SK-N-SH (cell line): ENCODE measurements around the gene PHF21B. TPM values are rescaled to one million over a fixed set of nuclear protein-coding genes. Genes with fewer than 3 reads are reported as not detected.

Source experiments
- CTCF ChIA-PET: fragments of 300-600, 350-600 bp; formaldehyde crosslinking; extraction: SDS; loops from one replicate; lab custom pipeline; 2021; lab: Yijun Ruan, JAX
- POLR2A ChIA-PET: fragments of 350-600 bp; sonication (Branson Sonifier 250); formaldehyde crosslinking; extraction: SDS; loops from one replicate; lab custom pipeline; 2020; ENCODE audit warnings: antibody characterized with exemption, inconsistent platforms; lab: Yijun Ruan, JAX
- DNase-seq: peaks from one replicate; pipeline ENCODE4 v3.0.0; 2012
- H2AFZ ChIP-seq: fragments of 200-600 bp; sonication (generic); 2 replicates; pipeline ENCODE4 v1.8.1; 2016; ENCODE audit warnings: antibody characterized with exemption, mild to moderate bottlenecking, low read depth
- H3F3A ChIP-seq: fragments of 200-600 bp; sonication (generic); replicated peaks from 2 replicates; pipeline ENCODE3; 2016; ENCODE audit warnings: antibody characterized with exemption, mild to moderate bottlenecking; ENCODE audit not compliant: insufficient read depth
- H3K27ac ChIP-seq, 2 experiments: fragments of 200-500 bp in 1 of 2; fragments of 200-600 bp in 1 of 2; sonication (Bioruptor generic) in 1 of 2; sonication (generic), shearing (Covaris generic) in 1 of 2; 2 replicates each; pipeline versions ENCODE4 v1.5.1 to v1.6.1; 2014 to 2016; ENCODE audit warnings: low read depth in 2 of 2, inconsistent platforms in 1 of 2, low read length in 1 of 2, mild to moderate bottlenecking in 1 of 2, mixed read lengths in 1 of 2
- H3K27me3 ChIP-seq: fragments of 200-600 bp; sonication (generic), shearing (Covaris generic); 2 replicates; pipeline ENCODE4 v1.6.1; 2016; ENCODE audit warnings: mixed run types; ENCODE audit not compliant: insufficient read depth
- H3K36me3 ChIP-seq, 2 experiments: fragments of 200-500 bp in 1 of 2; fragments of 200-600 bp in 1 of 2; sonication (Bioruptor generic) in 1 of 2; sonication (generic) in 1 of 2; replicated peaks in 1 of 2; 2 replicates each; pipeline versions ENCODE3 to v1.5.1; 2014 to 2016; ENCODE audit warnings: low read length in 1 of 2, mild to moderate bottlenecking in 1 of 2; ENCODE audit not compliant: insufficient read depth in 2 of 2, control insufficient read depth in 1 of 2
- H3K4me1 ChIP-seq, 2 experiments: fragments of 200-500 bp in 1 of 2; fragments of 200-600 bp in 1 of 2; sonication (Bioruptor generic) in 1 of 2; sonication (generic), shearing (Covaris generic) in 1 of 2; 2 replicates each; pipeline versions ENCODE4 v1.5.1 to v1.6.1; 2014 to 2016; ENCODE audit warnings: low read depth in 1 of 2, low read length in 1 of 2, mixed run types in 1 of 2; ENCODE audit not compliant: insufficient read depth in 2 of 2, control insufficient read depth in 1 of 2
- H3K4me2 ChIP-seq: fragments of 200-600 bp; sonication (generic), shearing (Covaris generic); 2 replicates; pipeline ENCODE4 v1.6.1; 2017; ENCODE audit warnings: mixed run types
- H3K4me3 ChIP-seq, 2 experiments: fragments of 200-500 bp in 1 of 2; fragments of 200-600 bp in 1 of 2; sonication (Bioruptor generic) in 1 of 2; sonication (generic), shearing (Covaris generic) in 1 of 2; 2 replicates each; pipeline versions ENCODE4 v1.5.1 to v1.8.1; 2014 to 2016; ENCODE audit warnings: low read depth in 2 of 2, inconsistent platforms in 1 of 2, low read length in 1 of 2, mild to moderate bottlenecking in 1 of 2, mixed read lengths in 1 of 2, moderate library complexity in 1 of 2
- H3K79me2 ChIP-seq: fragments of 200-600 bp; sonication (generic); 2 replicates; pipeline ENCODE4 v1.8.1; 2017; ENCODE audit warnings: mild to moderate bottlenecking; ENCODE audit not compliant: insufficient read depth
- H3K9ac ChIP-seq: fragments of 200-600 bp; sonication (generic); 2 replicates; pipeline ENCODE4 v1.6.1; 2017; ENCODE audit warnings: mixed run types
- H3K9me2 ChIP-seq: fragments of 200-600 bp; sonication (generic); 2 replicates; pipeline ENCODE4 v1.6.1; 2017; ENCODE audit warnings: mixed run types
- H3K9me3 ChIP-seq: fragments of 200-600 bp; sonication (generic); 2 replicates; pipeline ENCODE4 v1.6.1; 2017; ENCODE audit warnings: mixed run types, mild to moderate bottlenecking, moderate library complexity
- H4K20me1 ChIP-seq: fragments of 200-600 bp; sonication (generic); 2 replicates; pipeline ENCODE4 v1.6.1; 2017; ENCODE audit warnings: mild to moderate bottlenecking, mixed run types; ENCODE audit not compliant: insufficient read depth
- CHD2 ChIP-seq: fragments of 150-350 bp; IDR thresholded peaks from 2 replicates; pipeline ENCODE4 v1.6.1; 2018; ENCODE audit warnings: low read length; ENCODE audit not compliant: partially characterized antibody
- CTCF ChIP-seq: fragments of 200-600 bp; sonication (generic); IDR thresholded peaks from 2 replicates; pipeline ENCODE4 v1.6.1; 2017; ENCODE audit warnings: antibody characterized with exemption, mild to moderate bottlenecking, moderate library complexity
- EP300 ChIP-seq, 2 experiments: IDR thresholded peaks; 2 replicates each; pipeline versions ENCODE4 v1.4.0 to v1.6.1; 2012; ENCODE audit warnings: borderline replicate concordance in 1 of 2, low read depth in 1 of 2, low read length in 1 of 2
- FOXM1 ChIP-seq: IDR thresholded peaks from 2 replicates; pipeline ENCODE4 v1.4.0; 2012; ENCODE audit warnings: low read depth, mild to moderate bottlenecking
- GATA2 ChIP-seq: sonication (generic); formaldehyde crosslinking; IDR thresholded peaks from 2 replicates; pipeline ENCODE4 v1.5.0; 2020; ENCODE audit warnings: mild to moderate bottlenecking, missing genetic modification reagents
- IRF3 ChIP-seq: fragments of 150-350 bp; IDR thresholded peaks from 2 replicates; pipeline ENCODE4 v1.6.1; 2016; ENCODE audit warnings: mild to moderate bottlenecking, low read depth, low read length
- JUND ChIP-seq: IDR thresholded peaks from 2 replicates; pipeline ENCODE4 v1.4.0; 2012
- RFX5 ChIP-seq: IDR thresholded peaks from 2 replicates; pipeline ENCODE4 v1.6.1; 2012; ENCODE audit warnings: mild to moderate bottlenecking, improper control_type of control experiment, low read length
- SIN3A ChIP-seq: IDR thresholded peaks from 2 replicates; pipeline ENCODE4 v1.6.1; 2012; ENCODE audit warnings: low read depth, mild to moderate bottlenecking, low read length, moderate library complexity, borderline replicate concordance
- TEAD4 ChIP-seq: IDR thresholded peaks from 2 replicates; pipeline ENCODE4 v1.4.0; 2012; ENCODE audit warnings: mild to moderate bottlenecking, borderline replicate concordance; ENCODE audit not compliant: insufficient read depth
- ZBTB33 ChIP-seq: IDR thresholded peaks from 2 replicates; pipeline ENCODE4 v1.4.0; 2012; ENCODE audit warnings: low read depth, borderline replicate concordance
- WGBS: methylation state at CpG from one replicate; pipeline ENCODE4 v1.1.6; 2017; ENCODE audit warnings: low lambda C conversion rate; 5-methylcytosine and 5-hydroxymethylcytosine counted together
- polyA plus RNA-seq, 3 experiments: library from polyadenylated mRNA; depleted of rRNA; stranded (reverse); fragments of >200 nt; gene quantifications; 2 replicates each; pipeline ENCODE4 v1.2.3, GENCODE V29; 2012
- TF ChIP-seq, protein P1 (sequence below): IDR thresholded peaks from 2 replicates; pipeline ENCODE4 v1.6.1; 2012; ENCODE audit warnings: mild to moderate bottlenecking, low read depth, low read length, moderate library complexity
- TF ChIP-seq, protein P2 (sequence below): fragments of 150-350 bp; IDR thresholded peaks from 2 replicates; pipeline ENCODE4 v1.6.1; 2017; ENCODE audit warnings: antibody characterized with exemption, low read length, low read depth, borderline replicate concordance

PHF21B gene
- polyA plus RNA-seq, 1 of the 3 experiments (the other 2 are of a cell fraction), result 0.76 TPM

- whole genome bisulfite sequencing, result 19% methylated on average over 6 of the region's 8 CpGs
- TF ChIP-seq GATA2 (CRISPR knock-in tag) (no peak), IRF3 (no peak)
- TF ChIP-seq, all 33 proteins: peak for 0
Measured at GRCh38 chr22:45039133-45039532, 29.3 kb upstream of the PHF21B start.

DNA sequence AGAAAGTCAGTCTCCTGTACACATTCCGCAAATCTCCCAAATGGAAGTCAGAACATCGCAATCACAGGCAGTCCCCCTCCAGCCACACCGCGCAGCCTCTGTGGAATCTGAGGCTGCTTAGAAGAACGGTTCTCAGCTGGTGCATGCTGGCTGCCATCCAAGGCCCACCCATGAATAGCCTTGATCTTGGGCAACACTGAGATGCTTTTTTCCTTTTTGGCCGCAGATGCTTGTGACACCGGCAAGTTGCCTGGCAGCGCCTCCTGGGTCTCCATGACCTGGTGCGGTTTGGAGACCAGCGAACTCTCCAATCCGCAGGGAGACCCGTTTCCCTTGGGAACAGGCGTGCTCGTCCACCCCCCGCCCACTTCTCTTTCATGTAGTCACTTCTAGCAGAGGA is 26.3 kb upstream of the PHF21B start:
- H3K4me1 ChIP-seq, result no peaks in the 10 kb centered on the region
- H3K4me3 ChIP-seq, result no peak overlapping the region
- no peaks in the 10 kb centered on the region for H3K36me3 ChIP-seq
- H3K9me2 ChIP-seq, result no peaks in the 10 kb centered on the region
- H3F3A ChIP-seq, result no peaks in the 10 kb centered on the region
- no peak overlapping the region for H2AFZ ChIP-seq
- TF ChIP-seq, protein P1, sequence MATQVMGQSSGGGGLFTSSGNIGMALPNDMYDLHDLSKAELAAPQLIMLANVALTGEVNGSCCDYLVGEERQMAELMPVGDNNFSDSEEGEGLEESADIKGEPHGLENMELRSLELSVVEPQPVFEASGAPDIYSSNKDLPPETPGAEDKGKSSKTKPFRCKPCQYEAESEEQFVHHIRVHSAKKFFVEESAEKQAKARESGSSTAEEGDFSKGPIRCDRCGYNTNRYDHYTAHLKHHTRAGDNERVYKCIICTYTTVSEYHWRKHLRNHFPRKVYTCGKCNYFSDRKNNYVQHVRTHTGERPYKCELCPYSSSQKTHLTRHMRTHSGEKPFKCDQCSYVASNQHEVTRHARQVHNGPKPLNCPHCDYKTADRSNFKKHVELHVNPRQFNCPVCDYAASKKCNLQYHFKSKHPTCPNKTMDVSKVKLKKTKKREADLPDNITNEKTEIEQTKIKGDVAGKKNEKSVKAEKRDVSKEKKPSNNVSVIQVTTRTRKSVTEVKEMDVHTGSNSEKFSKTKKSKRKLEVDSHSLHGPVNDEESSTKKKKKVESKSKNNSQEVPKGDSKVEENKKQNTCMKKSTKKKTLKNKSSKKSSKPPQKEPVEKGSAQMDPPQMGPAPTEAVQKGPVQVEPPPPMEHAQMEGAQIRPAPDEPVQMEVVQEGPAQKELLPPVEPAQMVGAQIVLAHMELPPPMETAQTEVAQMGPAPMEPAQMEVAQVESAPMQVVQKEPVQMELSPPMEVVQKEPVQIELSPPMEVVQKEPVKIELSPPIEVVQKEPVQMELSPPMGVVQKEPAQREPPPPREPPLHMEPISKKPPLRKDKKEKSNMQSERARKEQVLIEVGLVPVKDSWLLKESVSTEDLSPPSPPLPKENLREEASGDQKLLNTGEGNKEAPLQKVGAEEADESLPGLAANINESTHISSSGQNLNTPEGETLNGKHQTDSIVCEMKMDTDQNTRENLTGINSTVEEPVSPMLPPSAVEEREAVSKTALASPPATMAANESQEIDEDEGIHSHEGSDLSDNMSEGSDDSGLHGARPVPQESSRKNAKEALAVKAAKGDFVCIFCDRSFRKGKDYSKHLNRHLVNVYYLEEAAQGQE, result no peak
- no peak for TF ChIP-seq RFX5
- TF ChIP-seq EP300 (IDR thresholded peaks at IDR 0.05; ENCODE audit: borderline replicate concordance in 1 of 2, low read depth in 1 of 2, low read length in 1 of 2), result no peak
- TF ChIP-seq TEAD4, result no peak
- no peak for TF ChIP-seq IRF3
- TF ChIP-seq JUND, result no peak
- TF ChIP-seq, protein P2, sequence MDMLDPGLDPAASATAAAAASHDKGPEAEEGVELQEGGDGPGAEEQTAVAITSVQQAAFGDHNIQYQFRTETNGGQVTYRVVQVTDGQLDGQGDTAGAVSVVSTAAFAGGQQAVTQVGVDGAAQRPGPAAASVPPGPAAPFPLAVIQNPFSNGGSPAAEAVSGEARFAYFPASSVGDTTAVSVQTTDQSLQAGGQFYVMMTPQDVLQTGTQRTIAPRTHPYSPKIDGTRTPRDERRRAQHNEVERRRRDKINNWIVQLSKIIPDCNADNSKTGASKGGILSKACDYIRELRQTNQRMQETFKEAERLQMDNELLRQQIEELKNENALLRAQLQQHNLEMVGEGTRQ, result no peak
- no peak for TF ChIP-seq ZBTB33
- TF ChIP-seq FOXM1, result no peak
- TF ChIP-seq CTCF, result no peak
- no peak for TF ChIP-seq SIN3A
- TF ChIP-seq CHD2, result no peak
- TF ChIP-seq GATA2 (CRISPR knock-in tag), result no peak
- H3K9ac ChIP-seq, result no peak overlapping the region
- H3K4me2 ChIP-seq, result no peak overlapping the region
- H4K20me1 ChIP-seq, result no peaks in the 10 kb centered on the region
- H3K79me2 ChIP-seq, result no peaks in the 10 kb centered on the region
- ChIA-PET POLR2A (no interaction called here), CTCF (no interaction called here)
- WGBS, result 56% methylated on average over 13 of the region's 15 CpGs
- no peaks in the 10 kb centered on the region for H3K9me3 ChIP-seq
- no peak overlapping the region for H3K27ac ChIP-seq
- DNase-seq, result no peak
- no peaks in the 10 kb centered on the region for H3K27me3 ChIP-seq

More at GRCh38 chr22:45039133-45039532, 29.3 kb upstream of the PHF21B start:
- H3K9ac ChIP-seq, result no peak overlapping the region
- POLR2A ChIA-PET, result no interaction called here
- H3K27ac ChIP-seq, result no peak overlapping the region
- DNase-seq, result no peak
- H3K4me1 ChIP-seq, result no peaks in the 10 kb centered on the region; a peak in 1 of 4 replicates
- no peak overlapping the region for H2AFZ ChIP-seq
- H4K20me1 ChIP-seq, result no peaks in the 10 kb centered on the region
- CTCF ChIA-PET, result interaction anchor here (1.1 kb wide), 1 partner anchor 43 kb away, joined by 3 read pairs; no protein-coding TSS in a partner anchor
- H3F3A ChIP-seq, result no peaks in the 10 kb centered on the region
- H3K4me2 ChIP-seq, result no peak overlapping the region
- no peaks in the 10 kb centered on the region for H3K36me3 ChIP-seq
- H3K79me2 ChIP-seq, result no peaks in the 10 kb centered on the region
- no peak overlapping the region for H3K4me3 ChIP-seq
- no peaks in the 10 kb centered on the region for H3K9me3 ChIP-seq
- 0 out of 2 replicates have a peak, but pooled peaks cover 5% of the 10 kb centered on the region for H3K27me3 ChIP-seq
- no peaks in the 10 kb centered on the region for H3K9me2 ChIP-seq
